Measurements from ENCODE around the gene DIPK1C. TPM values are rescaled to one million over a fixed set of nuclear protein-coding genes. Genes with fewer than 3 reads are reported as not detected.

The DIPK1C gene
- total RNA-seq, 1 donor from 2014 or later = not detected

DNA sequence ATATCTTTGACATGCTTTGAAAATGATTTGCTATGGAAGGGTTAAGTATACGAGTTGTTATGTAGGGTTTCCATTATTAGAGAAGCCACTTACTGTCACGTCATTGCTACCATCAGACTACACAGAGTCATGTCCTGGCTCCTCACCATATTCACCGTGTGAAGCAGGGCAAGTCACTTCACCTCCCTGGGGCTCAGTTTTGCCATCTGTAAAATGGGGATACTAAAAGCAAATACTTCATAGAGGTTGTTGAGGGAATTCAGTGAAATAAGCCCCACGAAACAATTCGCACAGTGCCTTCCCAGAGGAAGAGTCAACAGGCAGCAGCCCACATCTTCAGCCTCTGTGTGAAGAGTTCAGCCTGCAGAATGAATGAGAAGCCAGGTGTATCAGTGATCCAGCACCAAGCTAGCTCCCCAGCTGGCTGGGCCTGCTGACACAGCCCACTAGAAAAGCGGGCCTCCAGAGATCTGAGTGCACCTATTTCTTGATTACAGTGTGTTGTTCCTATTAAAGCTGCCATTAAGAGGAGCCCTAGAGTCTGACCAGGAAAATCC lies 3.4 kb downstream of the DIPK1C start:
- Histone ChIP-seq H3K4me1 (peaks cover 12% of the 10 kb centered on the region), H3K36me3 (no peaks in the 10 kb centered on the region), H3K27ac (no peak overlapping the region), H3K9me3 (no peaks in the 10 kb centered on the region), H3K4me3 (no peak overlapping the region), H3K27me3 (no peaks in the 10 kb centered on the region)
- no peak for DNase-seq (ENCODE audit: extremely low spot score in 2 of 2)
- TF ChIP-seq, protein P1, sequence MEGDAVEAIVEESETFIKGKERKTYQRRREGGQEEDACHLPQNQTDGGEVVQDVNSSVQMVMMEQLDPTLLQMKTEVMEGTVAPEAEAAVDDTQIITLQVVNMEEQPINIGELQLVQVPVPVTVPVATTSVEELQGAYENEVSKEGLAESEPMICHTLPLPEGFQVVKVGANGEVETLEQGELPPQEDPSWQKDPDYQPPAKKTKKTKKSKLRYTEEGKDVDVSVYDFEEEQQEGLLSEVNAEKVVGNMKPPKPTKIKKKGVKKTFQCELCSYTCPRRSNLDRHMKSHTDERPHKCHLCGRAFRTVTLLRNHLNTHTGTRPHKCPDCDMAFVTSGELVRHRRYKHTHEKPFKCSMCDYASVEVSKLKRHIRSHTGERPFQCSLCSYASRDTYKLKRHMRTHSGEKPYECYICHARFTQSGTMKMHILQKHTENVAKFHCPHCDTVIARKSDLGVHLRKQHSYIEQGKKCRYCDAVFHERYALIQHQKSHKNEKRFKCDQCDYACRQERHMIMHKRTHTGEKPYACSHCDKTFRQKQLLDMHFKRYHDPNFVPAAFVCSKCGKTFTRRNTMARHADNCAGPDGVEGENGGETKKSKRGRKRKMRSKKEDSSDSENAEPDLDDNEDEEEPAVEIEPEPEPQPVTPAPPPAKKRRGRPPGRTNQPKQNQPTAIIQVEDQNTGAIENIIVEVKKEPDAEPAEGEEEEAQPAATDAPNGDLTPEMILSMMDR (IDR thresholded peaks at IDR 0.05) = no peak
- TF ChIP-seq POLR2AphosphoS5 (IDR thresholded peaks at IDR 0.05; ENCODE audit: insufficient read depth in 1 of 2, low read depth in 1 of 2) = no peak
- no peak for TF ChIP-seq POLR2A (IDR thresholded peaks at IDR 0.05)
- intact Hi-C loops (cut with DNase I) = no loop called here

DNA sequence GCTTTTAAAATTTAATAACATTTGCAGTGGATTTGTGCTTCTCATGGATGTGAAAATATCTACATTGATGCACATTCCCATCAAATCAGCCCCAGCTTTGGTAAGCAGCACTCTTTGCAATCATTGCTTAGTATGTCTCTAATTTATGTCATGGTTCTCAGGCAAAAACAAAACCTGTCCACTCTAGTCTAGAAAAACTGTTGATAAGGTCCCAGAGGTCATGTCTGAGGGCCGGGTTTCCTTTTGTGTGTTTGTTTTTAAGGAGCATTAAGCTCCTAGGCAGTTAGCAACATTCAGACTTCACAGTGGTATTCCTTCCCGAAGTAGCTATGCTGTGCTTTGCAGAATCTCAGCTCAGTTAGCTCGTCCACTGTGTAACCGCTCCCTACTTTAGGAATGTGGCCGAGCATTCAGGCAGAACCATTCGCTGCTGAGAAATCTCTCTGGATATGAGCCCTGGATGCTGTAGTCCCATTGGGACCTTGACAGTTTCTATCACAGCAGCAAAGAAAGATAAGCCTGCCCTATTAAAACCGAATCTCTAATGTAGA lies 4.0 kb downstream of the DIPK1C start:
- Histone ChIP-seq H3K4me1 (peaks cover 12% of the 10 kb centered on the region), H3K4me3 (no peak overlapping the region), H3K27ac (no peak overlapping the region), H3K36me3 (no peaks in the 10 kb centered on the region), H3K9me3 (no peaks in the 10 kb centered on the region), H3K27me3 (no peaks in the 10 kb centered on the region)
- TF ChIP-seq, protein P1 (IDR thresholded peaks at IDR 0.05) = no peak
- TF ChIP-seq POLR2AphosphoS5 (IDR thresholded peaks at IDR 0.05; ENCODE audit: insufficient read depth in 1 of 2, low read depth in 1 of 2) (no peak), POLR2A (IDR thresholded peaks at IDR 0.05) (no peak)
- no peak for DNase-seq (ENCODE audit: extremely low spot score in 2 of 2)
- intact Hi-C loops (cut with DNase I) = no loop called here

DNA sequence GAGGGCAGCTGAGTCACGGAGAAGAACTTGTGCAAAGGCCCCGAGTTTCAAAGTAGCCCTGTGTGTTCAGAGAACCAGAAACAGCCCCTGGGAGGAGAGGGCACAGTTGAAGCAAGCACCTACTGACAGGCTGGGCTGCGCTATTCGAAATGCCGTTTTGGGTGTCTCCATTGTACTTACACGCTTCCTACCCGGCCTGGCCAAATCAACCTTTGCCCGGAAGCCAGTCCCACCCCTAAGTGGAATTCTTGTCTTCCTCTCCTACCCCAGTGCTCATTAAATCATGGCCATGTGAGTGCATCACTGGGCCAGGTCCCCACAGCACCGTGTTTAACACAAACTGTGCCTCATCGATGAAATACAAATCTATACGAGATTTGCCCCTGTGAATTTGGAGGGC lies 6.0 kb downstream of the DIPK1C start:
- H3K27ac ChIP-seq = no peak overlapping the region
- H3K27me3 ChIP-seq = no peaks in the 10 kb centered on the region
- TF ChIP-seq, protein P1 (IDR thresholded peaks at IDR 0.05) = no peak
- no peak for TF ChIP-seq POLR2AphosphoS5 (IDR thresholded peaks at IDR 0.05; ENCODE audit: insufficient read depth in 1 of 2, low read depth in 1 of 2)
- no peak for TF ChIP-seq POLR2A (IDR thresholded peaks at IDR 0.05)
- H3K36me3 ChIP-seq = no peaks in the 10 kb centered on the region
- intact Hi-C loops (cut with DNase I) = no loop called here
- no peak overlapping the region for H3K4me3 ChIP-seq
- peaks cover 4% of the 10 kb centered on the region for H3K4me1 ChIP-seq
- DNase-seq (ENCODE audit: extremely low spot score in 2 of 2) = no peak
- no peaks in the 10 kb centered on the region for H3K9me3 ChIP-seq

DNA sequence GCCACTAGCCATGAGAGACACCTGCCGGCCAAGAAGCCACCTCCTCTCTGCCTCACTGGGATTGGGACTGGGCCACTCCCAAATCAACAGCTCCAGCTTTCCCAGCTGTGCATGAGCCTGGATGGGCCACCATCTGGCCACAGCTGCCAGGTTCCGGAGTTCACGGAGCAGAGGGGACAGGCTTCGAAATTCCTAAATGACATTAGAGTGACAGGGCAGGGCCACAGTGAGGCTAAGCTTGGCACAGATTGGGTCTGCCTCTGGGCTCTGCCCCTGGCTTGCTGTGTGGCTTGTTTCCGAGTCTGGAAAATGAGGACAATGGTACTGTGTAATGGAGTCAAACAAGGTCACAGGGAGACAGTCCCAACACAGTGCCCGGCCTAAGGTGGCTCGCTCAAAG lies 6.5 kb downstream of the DIPK1C start:
- H3K27ac ChIP-seq = no peak overlapping the region
- no peaks in the 10 kb centered on the region for H3K4me1 ChIP-seq
- no peaks in the 10 kb centered on the region for H3K36me3 ChIP-seq
- no peak overlapping the region for H3K4me3 ChIP-seq
- peak in 1 of 2 donors; percentile 78 for DNase-seq (ENCODE audit: extremely low spot score in 2 of 2)
- H3K9me3 ChIP-seq = no peaks in the 10 kb centered on the region
- intact Hi-C loops (cut with DNase I) = no loop called here
- TF ChIP-seq POLR2AphosphoS5 (IDR thresholded peaks at IDR 0.05; ENCODE audit: insufficient read depth in 1 of 2, low read depth in 1 of 2) = no peak
- TF ChIP-seq POLR2A (IDR thresholded peaks at IDR 0.05) = no peak
- TF ChIP-seq, protein P1 (IDR thresholded peaks at IDR 0.05) = no peak
- H3K27me3 ChIP-seq = no peaks in the 10 kb centered on the region

DNA sequence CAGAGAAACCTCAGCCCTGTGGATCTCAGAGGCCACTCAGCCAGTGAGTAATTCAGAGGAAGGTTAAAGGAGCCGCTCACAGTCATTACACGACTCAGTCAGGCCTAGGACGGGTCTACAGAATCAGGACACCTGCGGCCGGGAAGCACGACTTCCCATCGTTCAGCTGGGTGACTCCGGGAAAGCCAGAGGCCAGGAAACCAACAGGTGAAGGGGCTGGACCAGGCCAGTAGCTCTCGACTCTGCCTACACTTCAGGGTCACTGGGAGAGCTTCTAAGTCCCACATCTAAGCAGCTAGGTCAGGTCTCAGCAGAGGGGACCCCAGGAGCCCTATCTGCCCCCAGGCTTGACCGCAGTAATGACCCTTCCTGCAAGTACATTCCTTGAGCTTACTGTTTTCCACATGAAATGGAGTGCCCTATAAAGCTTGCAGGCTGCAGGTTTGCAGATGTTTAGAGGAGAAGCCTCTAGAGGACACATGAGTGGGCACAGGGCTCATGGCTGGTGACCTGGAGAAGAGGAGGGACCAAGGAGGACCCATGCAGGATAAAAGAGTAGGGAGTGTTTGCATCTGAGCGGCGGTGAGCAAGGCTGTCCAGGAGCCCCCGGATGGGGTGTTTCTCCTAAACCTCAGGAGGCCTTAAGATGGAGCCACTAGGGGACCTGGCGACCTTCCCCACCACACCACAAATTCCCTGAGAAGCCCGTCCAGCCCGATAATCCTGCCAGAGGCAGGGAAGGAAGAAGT lies 9.5 kb downstream of the DIPK1C start:
- H3K4me1 ChIP-seq = no peaks in the 10 kb centered on the region
- no peak for DNase-seq (ENCODE audit: extremely low spot score in 2 of 2)
- intact Hi-C loops (cut with DNase I) = no loop called here
- no peaks in the 10 kb centered on the region for H3K36me3 ChIP-seq
- no peak overlapping the region for H3K27ac ChIP-seq
- H3K4me3 ChIP-seq = no peak overlapping the region
- no peaks in the 10 kb centered on the region for H3K27me3 ChIP-seq
- no peak for TF ChIP-seq POLR2A (IDR thresholded peaks at IDR 0.05)
- TF ChIP-seq POLR2AphosphoS5 (IDR thresholded peaks at IDR 0.05; ENCODE audit: insufficient read depth in 1 of 2, low read depth in 1 of 2) = no peak
- TF ChIP-seq, protein P1 (IDR thresholded peaks at IDR 0.05) = no peak
- H3K9me3 ChIP-seq = no peaks in the 10 kb centered on the region

Data from vagina (tissue), 2 donors.